ENCODE measurements around the gene CNKSR3.
"Not testable (repeated sequence)": the region's sequence is repeated elsewhere in the genome, so short reads cannot be mapped to it uniquely, and the experiment has no call there.

The CNKSR3 gene

DNA sequence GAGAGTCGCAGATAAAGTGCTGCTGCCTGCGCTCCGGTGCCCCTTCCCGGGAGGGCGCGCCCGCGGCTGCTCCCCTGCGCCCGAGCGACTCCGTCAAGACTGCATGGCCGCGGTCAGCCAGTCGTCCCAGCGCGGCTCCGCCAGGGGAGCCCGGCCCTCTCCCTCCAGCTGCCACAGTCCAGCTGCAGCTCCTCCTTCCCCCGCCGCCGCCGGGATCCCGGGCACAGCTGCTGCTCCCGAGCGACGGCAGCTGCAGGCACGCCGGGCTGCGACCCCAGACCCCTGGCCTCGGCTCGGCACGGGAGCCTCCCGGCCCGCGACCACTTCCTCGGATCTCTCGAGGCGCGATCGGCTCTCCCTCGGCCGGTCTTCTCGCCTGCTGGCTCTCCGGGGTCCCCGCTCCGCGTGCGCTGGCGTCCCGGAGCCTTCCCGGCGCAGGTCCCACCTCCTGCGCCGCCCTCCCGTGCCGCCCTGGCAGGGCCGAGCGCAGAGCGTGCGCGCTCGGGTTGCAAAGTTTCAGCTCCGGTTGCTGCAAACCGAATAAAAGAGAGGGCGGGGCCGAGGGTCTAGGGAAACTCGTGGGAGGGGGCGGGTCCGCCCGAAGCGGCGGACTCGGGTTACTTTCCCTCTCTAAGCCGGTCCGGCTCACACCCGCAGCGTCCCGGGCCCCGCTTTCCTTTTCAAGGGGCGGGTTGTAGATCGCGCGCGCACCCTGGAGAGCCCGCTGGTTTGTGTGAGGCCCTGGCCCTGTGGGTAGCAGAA lies at the start of gene CNKSR3:
Gene CNKSR3 (minus strand): TSS at position 542 of the 762 bp plus-strand sequence. CDS start 571 bp downstream, outside the sequence.
- DNase-seq (ENCODE audit: low read depth): peak; percentile 7

DNA sequence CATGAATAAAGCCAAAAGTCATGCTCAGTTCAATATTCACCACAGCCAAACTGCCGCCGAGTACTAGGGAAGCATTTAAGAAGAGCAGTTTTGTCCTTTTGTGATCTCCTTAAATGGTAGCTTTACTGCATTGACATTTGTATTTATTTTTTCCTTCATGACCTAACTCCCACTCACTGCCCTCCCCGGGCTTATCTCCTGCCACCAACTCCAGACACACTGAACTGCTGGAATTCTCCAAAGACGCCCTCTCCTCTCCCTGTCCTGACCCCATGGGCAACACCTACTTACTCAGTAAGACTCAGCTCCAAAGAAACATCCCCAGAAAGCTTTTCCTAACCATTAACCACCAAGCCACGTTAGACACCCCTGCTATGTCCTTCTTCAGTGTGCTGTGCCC lies 48.5 kb upstream of the CNKSR3 start:
- no peak for DNase-seq (ENCODE audit: low read depth)

- DNase-seq (ENCODE audit: low read depth): no peak
Observed at GRCh38 chr6:154558513-154558912, 48.0 kb upstream of the CNKSR3 start.

DNA sequence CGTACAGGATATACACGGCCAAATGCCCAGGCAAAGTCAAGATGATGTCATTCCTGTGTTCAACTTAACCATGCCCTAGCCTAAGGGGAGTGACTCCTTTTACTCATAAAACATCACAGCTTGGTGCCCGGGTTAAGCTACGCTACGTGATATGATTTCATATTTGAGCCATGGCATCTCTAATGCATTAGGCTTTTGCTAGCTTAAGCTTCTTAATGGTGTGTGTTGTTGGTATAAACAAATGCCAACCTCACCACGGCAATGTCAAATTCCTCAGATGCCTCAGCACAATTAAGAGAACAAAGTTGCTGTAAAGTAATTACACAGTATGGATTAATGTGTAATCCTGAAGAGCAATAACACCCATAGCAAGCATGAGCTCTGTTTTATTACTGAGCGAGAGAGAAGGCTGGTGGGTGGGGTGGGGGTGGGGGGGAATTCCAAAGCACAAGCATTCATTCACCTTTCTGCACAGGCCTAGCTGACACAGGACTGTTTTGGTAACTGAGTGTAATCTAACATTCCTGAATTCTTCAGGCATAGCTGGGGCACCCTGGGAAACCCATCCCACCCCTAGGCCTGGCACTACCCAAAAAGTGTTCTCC lies 44.7 kb upstream of the CNKSR3 start:
- no peak for DNase-seq (ENCODE audit: low read depth)

DNA sequence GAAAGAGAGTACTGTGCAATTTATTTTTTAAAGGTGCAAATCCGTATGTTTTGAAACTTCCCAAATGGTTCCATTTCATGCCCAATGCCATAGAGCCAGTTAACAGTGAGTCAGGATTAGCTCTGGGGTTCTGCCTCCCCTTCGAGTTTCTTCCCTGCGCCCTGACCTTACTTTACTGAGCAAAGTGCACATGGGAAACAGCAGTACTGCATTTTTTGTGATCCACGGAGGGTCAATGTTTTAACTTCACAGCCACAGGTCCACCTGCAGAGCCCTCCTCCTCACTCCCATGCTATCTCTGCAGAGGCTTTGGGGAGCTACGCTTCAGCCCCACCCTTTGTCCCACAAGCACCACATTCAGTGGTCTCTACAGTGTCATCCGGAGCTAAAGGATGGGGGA lies 44.0 kb upstream of the CNKSR3 start:
- no peak for DNase-seq (ENCODE audit: low read depth)

DNA sequence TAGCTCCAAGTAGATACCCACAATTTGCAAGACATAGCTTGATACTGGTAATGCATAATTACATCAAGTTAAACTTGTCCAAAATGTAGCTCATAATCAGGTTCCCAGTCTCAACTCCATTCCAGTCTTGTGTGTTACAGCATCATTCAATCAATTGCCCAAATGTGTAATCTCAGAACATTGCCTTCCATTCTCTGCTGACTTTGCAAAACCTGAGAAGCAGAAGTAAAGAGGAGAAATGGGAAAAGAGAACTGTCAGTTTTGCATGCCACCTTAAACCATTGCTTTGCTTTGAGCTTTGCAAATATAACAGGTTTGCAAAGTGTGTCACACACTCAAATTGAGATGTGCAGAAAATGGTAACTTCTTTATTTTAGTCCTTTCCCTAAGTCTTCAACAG lies 40.3 kb upstream of the CNKSR3 start:
- no peak for DNase-seq (ENCODE audit: low read depth)

DNA sequence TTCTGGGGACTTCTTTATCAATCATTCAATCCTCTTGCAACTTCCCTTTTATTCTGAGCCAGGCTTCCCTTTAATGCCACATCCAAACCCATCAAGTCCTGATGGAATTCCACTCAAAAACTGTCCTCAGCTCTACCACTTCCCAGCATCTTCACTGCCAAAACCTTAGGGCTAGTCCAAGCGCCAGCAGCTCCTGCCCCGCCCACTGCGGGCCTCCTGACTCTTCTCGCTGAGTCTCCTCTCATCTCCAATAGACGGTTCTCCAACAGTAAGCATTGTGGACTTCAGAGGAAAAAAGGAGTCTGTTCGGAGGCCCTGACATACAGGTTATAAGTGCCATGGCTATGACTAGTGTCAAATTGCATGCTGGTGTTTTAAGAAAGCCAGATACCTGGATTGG lies 38.7 kb upstream of the CNKSR3 start:
- DNase-seq (ENCODE audit: low read depth): no peak

- DNase-seq (ENCODE audit: low read depth): no peak
Observed at GRCh38 chr6:154548130-154548830, 37.8 kb upstream of the CNKSR3 start.

GRCh38 chr6:154543628-154544027 lies 33.1 kb upstream of the CNKSR3 start:
- DNase-seq (ENCODE audit: low read depth): no peak

DNA sequence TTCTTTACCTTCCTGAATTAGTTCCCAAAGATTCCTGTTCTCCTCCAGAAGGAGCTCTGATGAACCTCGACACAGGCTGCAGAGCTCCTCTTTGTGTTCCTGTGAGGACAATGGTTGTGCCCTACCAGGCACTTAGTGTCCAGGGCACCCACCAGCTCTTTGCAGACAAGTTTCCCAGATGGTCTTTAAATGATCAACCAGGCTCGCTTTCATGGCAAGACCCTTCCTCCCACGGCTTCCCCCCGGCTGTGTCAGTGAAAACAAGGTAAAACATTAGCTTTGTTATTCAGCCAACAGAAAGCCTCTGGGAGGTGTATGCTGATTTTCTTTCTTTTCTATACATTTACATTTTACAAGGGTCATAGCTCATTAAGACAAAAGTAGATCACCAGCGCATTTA lies 32.3 kb upstream of the CNKSR3 start:
- DNase-seq (ENCODE audit: low read depth): no peak

GRCh38 chr6:154541837-154542236 lies 31.4 kb upstream of the CNKSR3 start:
- DNase-seq (ENCODE audit: low read depth): not testable (repeated sequence)

DNA sequence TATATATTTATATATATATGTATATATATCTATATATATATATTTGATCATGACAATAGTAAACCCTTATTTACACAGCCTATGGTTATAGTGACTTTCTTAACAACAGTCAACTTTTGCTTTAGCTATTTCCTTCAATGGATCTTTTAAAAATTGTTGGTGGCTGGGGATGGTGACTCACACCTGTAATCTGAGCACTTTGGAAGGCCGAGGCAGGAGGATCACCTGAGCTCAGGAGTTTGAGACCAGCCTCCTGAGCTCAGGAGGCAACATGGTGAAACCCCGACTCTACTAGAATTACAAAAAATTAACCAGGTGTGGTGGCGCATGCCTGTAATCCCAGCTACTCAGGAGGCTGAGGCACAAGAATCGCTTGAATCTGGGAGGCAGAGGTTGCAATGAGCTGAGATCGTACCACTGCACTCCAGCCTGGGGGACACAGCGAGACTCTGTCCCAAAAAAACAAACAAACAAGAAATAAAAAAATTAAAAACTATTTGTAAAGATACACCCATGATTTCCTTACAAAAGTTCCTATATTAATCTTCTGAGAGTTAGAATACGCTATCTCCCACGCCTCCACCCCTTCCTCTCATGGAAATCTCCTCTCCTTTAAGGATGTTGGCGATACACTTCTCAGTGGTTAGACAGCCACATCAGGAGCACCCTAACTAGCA lies 29.2 kb upstream of the CNKSR3 start:
- no peak for DNase-seq (ENCODE audit: low read depth)

- DNase-seq (ENCODE audit: low read depth): no peak
Observed at GRCh38 chr6:154538640-154539191, 28.2 kb upstream of the CNKSR3 start.

GRCh38 chr6:154537511-154538325 lies 27.2 kb upstream of the CNKSR3 start:
- DNase-seq (ENCODE audit: low read depth): no peak

GRCh38 chr6:154536999-154537398 lies 26.5 kb upstream of the CNKSR3 start:
- DNase-seq (ENCODE audit: low read depth): no peak

DNA sequence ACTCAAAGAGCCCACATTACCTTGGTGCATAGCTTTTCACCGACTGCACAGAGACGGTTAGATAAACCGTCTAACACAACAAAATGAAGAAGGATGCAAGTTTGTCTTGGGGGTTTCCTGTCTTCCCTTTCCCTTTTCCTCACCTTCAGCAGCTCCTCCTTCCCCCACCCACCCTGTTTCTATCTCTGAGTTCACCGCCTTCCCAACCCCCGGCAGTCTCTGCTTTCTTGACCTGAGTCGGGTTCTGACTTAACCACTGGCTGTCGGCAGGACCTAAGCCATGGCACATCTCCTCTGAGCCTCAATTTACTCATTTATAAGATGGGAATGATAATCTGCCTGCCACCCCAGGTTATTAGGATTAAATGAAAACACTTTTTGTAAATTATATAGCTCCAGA lies 25.8 kb upstream of the CNKSR3 start:
- DNase-seq (ENCODE audit: low read depth): no peak

DNA sequence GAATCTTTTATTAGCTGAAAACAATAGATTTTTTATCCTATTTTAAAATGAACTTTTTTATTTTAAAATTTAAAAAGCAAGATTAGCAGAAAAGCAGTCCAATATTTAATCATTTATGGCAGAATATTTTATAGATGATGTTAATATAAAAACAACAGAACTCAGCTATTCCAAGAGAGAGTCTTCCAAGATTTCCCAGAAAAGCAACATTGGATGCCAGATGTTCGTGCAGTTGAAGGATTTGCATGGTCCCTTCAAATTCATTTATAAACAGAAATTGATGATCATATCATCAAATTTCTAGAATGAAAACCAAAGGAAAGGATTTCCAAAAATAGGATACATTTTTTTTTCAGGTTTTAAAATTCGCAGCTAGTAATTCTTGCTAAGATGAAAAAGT lies 25.4 kb upstream of the CNKSR3 start:
- DNase-seq (ENCODE audit: low read depth): no peak

DNA sequence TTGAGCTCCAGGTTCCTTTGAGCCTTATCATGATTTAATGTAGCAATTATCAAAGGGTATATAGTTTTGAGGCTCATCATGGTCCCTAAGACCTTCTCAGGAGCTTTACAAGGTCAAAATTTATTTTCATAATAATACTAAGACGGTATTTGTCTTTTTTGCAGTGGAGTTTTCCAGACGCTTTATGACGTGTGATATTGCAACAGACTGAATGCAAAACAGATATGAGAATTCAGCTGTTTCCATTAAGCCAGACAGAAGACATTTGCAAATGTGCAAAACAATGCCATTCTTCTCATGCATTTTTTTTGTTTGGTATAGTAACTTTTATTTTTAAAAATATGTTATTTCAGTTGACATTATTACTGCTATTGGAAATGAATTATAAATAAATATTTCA lies 24.7 kb upstream of the CNKSR3 start:
- no peak for DNase-seq (ENCODE audit: low read depth)

GRCh38 chr6:154534531-154534930 lies 24.0 kb upstream of the CNKSR3 start:
- DNase-seq (ENCODE audit: low read depth): no peak

DNA sequence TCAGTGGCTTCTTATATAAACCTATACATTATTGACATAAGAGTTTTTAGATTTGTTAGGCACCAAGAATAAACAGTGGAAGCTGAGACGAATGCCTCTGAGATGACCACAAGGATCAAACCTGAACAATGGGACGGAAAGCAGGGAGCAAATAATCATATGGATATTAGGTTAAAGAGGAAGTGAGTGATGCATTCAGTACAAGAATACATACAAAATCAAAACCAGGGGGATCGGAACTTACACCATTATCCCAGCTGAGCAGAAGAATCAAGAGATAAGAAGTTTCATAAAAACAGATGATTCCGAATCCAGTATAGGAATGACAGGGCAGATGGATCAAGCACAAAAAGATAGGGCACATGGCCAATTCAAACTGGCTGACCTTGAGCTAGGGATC lies 21.9 kb upstream of the CNKSR3 start:
- no peak for DNase-seq (ENCODE audit: low read depth)

GRCh38 chr6:154529957-154530356 lies 19.5 kb upstream of the CNKSR3 start:
- DNase-seq (ENCODE audit: low read depth): no peak
